Kasumi-1 (cell line): Measurements from ENCODE around the gene FAM236B.
"Not testable (repeated sequence)": the region's sequence is repeated elsewhere in the genome, so short reads cannot be mapped to it uniquely, and the experiment has no call there.

Experiments used
- DNase-seq, 2 experiments: peaks; one replicate each; lab custom pipeline; 2025; lab: John Stamatoyannopoulos, UW

The FAM236B gene

GRCh38 chrX:72782560-72782959, at the start of gene FAM236B:
FAM236B (minus strand) TSS chrX:72782660; CDS start chrX:72782560, 100 bp downstream.
- not testable (repeated sequence) for DNase-seq

GRCh38 chrX:72830701-72831100, 48.2 kb upstream of the FAM236B start:
- DNase-seq = not testable (repeated sequence)

- not testable (repeated sequence) for DNase-seq
Measured at GRCh38 chrX:72808110-72808509, 25.6 kb upstream of the FAM236B start, which contains the start of gene FAM236D. FAM236D (minus strand) TSS chrX:72808210; CDS start chrX:72808110, 100 bp downstream.

GRCh38 chrX:72790390-72790789, 7.9 kb upstream of the FAM236B start:
- not testable (repeated sequence) for DNase-seq

GRCh38 chrX:72788142-72788541, 5.7 kb upstream of the FAM236B start:
- DNase-seq = not testable (repeated sequence)

- DNase-seq = not testable (repeated sequence)
Measured at GRCh38 chrX:72783964-72784363, 1.5 kb upstream of the FAM236B start.

GRCh38 chrX:72783365-72783936, 991 bp upstream of the FAM236B start:
- not testable (repeated sequence) for DNase-seq

GRCh38 chrX:72778146-72778545, 4.3 kb downstream of the FAM236B start:
- not testable (repeated sequence) for DNase-seq

- not testable (repeated sequence) for DNase-seq
Measured at GRCh38 chrX:72777467-72777790, 5.0 kb downstream of the FAM236B start.

GRCh38 chrX:72776653-72777466, 5.6 kb downstream of the FAM236B start, which contains the start of gene DMRTC1B:
DMRTC1B (plus strand) TSS chrX:72776890; CDS start chrX:72845136, 68,246 bp downstream.
- not testable (repeated sequence) for DNase-seq

GRCh38 chrX:72760454-72760853, 22.0 kb downstream of the FAM236B start:
- not testable (repeated sequence) for DNase-seq

- not testable (repeated sequence) for DNase-seq
Measured at GRCh38 chrX:72748545-72748944, 33.9 kb downstream of the FAM236B start.

- DNase-seq = not testable (repeated sequence)
Measured at GRCh38 chrX:72745546-72745945, 36.9 kb downstream of the FAM236B start.

- no peak for DNase-seq
Measured at GRCh38 chrX:72735561-72735960, 46.9 kb downstream of the FAM236B start.

GRCh38 chrX:72733636-72734035, 48.8 kb downstream of the FAM236B start:
- not testable (repeated sequence) for DNase-seq
